Gastrocnemius medialis (tissue), 4 donors: ENCODE results near the gene MOB3B. TPM values are rescaled to one million over a fixed set of nuclear protein-coding genes. Genes with fewer than 3 reads are reported as not detected.
A peak's percentile ranks its signal among the peaks of the same experiment; 100 is the strongest.

Experiments used
- ATAC-seq, 2 donors: fragments of 150-250 bp; one replicate each; pipeline ENCODE4 v1.9.1; 2016
- DNase-seq, 2 donors: peaks; one replicate each; pipeline ENCODE4 v3.0.0-alpha.2; 2019
- H3K27ac ChIP-seq, 4 donors: fragments of 200-600 bp; sonication (generic); 1 replicate in 1 of 4; 2 replicates in 3 of 4; pipeline ENCODE4 v1.5.1; 2016 to 2018; ENCODE audit warnings: mild to moderate bottlenecking in 2 of 4, moderate library complexity in 1 of 4
- H3K27me3 ChIP-seq, 3 donors: fragments of 200-600 bp; sonication (generic) in 2 of 3; 1 replicate in 1 of 3; 2 replicates in 2 of 3; pipeline versions ENCODE4 v1.5.1 to v1.6.0; 2016 to 2019; ENCODE audit warnings: mild to moderate bottlenecking in 1 of 3, moderate library complexity in 1 of 3
- H3K36me3 ChIP-seq, 2 donors: fragments of 200-600 bp; sonication (generic) in 1 of 2; one replicate each; pipeline ENCODE4 v1.5.1; 2017 to 2018
- H3K4me1 ChIP-seq, 2 donors: fragments of 200-600 bp; sonication (generic) in 1 of 2; one replicate each; pipeline ENCODE4 v1.5.1; 2016 to 2017; ENCODE audit warnings: mild to moderate bottlenecking in 2 of 2
- H3K4me3 ChIP-seq, 4 donors: fragments of 200-600 bp; sonication (generic) in 3 of 4; 1 replicate in 1 of 4; 2 replicates in 3 of 4; pipeline ENCODE4 v1.5.1; 2016 to 2019; ENCODE audit warnings: mild to moderate bottlenecking in 2 of 4
- H3K9me3 ChIP-seq, 3 donors: fragments of 200-600 bp; sonication (generic) in 2 of 3; 1 replicate in 1 of 3; 2 replicates in 2 of 3; pipeline ENCODE4 v1.5.1; 2016 to 2019
- CTCF ChIP-seq, 5 experiments: fragments of 450-650 bp in 3 of 5; fragments of 200-600 bp in 2 of 5; sonication (generic) in 2 of 5; IDR thresholded peaks in 4 of 5; conservative IDR thresholded peaks in 1 of 5; 1 replicate in 4 of 5; 2 replicates in 1 of 5; pipeline ENCODE4 v1.5.1; 2016 to 2019; ENCODE audit warnings: antibody characterized with exemption in 5 of 5, mild to moderate bottlenecking in 3 of 5, moderate library complexity in 3 of 5
- POLR2A ChIP-seq, 2 donors: fragments of 450-650 bp; IDR thresholded peaks; one replicate each; pipeline ENCODE4 v1.6.1; 2017; ENCODE audit warnings: antibody characterized with exemption in 2 of 2, mild to moderate bottlenecking in 2 of 2, moderate library complexity in 2 of 2
- in situ Hi-C, 4 donors: fragments of 200-750 bp; cut with MboI; loops; one replicate each; pipeline versions ENCODE4 v1.15.0 to v1.8.0; 2017; ENCODE audit warnings: low sequenced_read_pairs in 4 of 4
- intact Hi-C: fragments of 100-400 bp; cut with DNase I; formaldehyde crosslinking; loops from one replicate; pipeline ENCODE4 v1.15.1; 2023; ENCODE audit warnings: low total_unique reads
- total RNA-seq, 4 donors: library from RNA; depleted of rRNA; stranded (reverse); fragments of >200 nt; gene quantifications; one replicate each; pipeline versions ENCODE4 v1.1.0 to v1.2.3, GENCODE V29; 2016

Gene MOB3B
- total RNA-seq, 4 donors from 2014 or later = 3.4 to 16.3 (median 12.7) TPM

- peaks cover 25 to 30% of the 10 kb centered on the region in 2 donors for H3K4me1 ChIP-seq
- no peak for ATAC-seq
- H3K27ac ChIP-seq = no peak overlapping the region
- H3K4me3 ChIP-seq = no peak overlapping the region
- in situ Hi-C loops (loop anchor here in 1 of 4 donors (10.0 kb wide), 1 partner anchor 50 kb away; no protein-coding TSS in a partner anchor), intact Hi-C loops (loop anchor here (10.0 kb wide), 1 partner anchor 140 kb away; no protein-coding TSS in a partner anchor)
- H3K36me3 ChIP-seq = no peaks in the 10 kb centered on the region
- H3K27me3 ChIP-seq = no peaks in the 10 kb centered on the region
- no peaks in the 10 kb centered on the region for H3K9me3 ChIP-seq
- no peak for DNase-seq
- TF ChIP-seq CTCF (IDR thresholded peaks at IDR 0.05 in 4 of 5, conservative IDR thresholded peaks at IDR 0.05 in 1 of 5) = no peak
- TF ChIP-seq POLR2A (IDR thresholded peaks at IDR 0.05) = no peak
These were observed 54.5 kb downstream of the MOB3B start for GRCh38 chr9:27475057-27475595.

GRCh38 chr9:27474305-27474704, 55.3 kb downstream of the MOB3B start:
- Histone ChIP-seq H3K4me1 (peaks cover 25 to 30% of the 10 kb centered on the region in 2 donors), H3K36me3 (no peaks in the 10 kb centered on the region), H3K27ac (no peak overlapping the region), H3K27me3 (no peaks in the 10 kb centered on the region), H3K4me3 (no peak overlapping the region), H3K9me3 (no peaks in the 10 kb centered on the region)
- no peak for DNase-seq
- no peak for ATAC-seq
- intact Hi-C loops (loop anchor here (5.0 to 10.0 kb wide), 2 partner anchors 98 to 140 kb away; partner anchors contain the start of gene C9orf72), in situ Hi-C loops (loop anchor here in 2 of 4 donors (10.0 to 25.0 kb wide), 2 partner anchors 50 to 88 kb away; partner anchors contain the start of gene C9orf72 (in 1 of the 2))
- TF ChIP-seq CTCF (IDR thresholded peaks at IDR 0.05 in 4 of 5, conservative IDR thresholded peaks at IDR 0.05 in 1 of 5) (no peak), POLR2A (IDR thresholded peaks at IDR 0.05) (no peak)

GRCh38 chr9:27473111-27473529, 56.5 kb downstream of the MOB3B start:
- no peaks in the 10 kb centered on the region for H3K27me3 ChIP-seq
- peaks cover 25 to 30% of the 10 kb centered on the region in 2 donors for H3K4me1 ChIP-seq
- H3K27ac ChIP-seq = peak overlapping the region; percentile 19 to 59 (median 52)
- ATAC-seq (peak; percentile 80 to 91), DNase-seq (peak; percentile 50 to 72)
- in situ Hi-C loops = loop anchor here in 2 of 4 donors (10.0 to 25.0 kb wide), 2 partner anchors 48 to 89 kb away; partner anchors contain the start of gene C9orf72 (in 1 of the 2)
- no peak for TF ChIP-seq POLR2A (IDR thresholded peaks at IDR 0.05)
- no peak for TF ChIP-seq CTCF (IDR thresholded peaks at IDR 0.05 in 4 of 5, conservative IDR thresholded peaks at IDR 0.05 in 1 of 5)
- H3K36me3 ChIP-seq = no peaks in the 10 kb centered on the region
- intact Hi-C loops = loop anchor here (2.0 to 10.0 kb wide), 3 partner anchors 56 to 138 kb away; partner anchors contain the start of genes C9orf72 and MOB3B
- H3K4me3 ChIP-seq = no peak overlapping the region
- H3K9me3 ChIP-seq = no peaks in the 10 kb centered on the region

GRCh38 chr9:27472195-27472594, 57.4 kb downstream of the MOB3B start:
- intact Hi-C loops = loop anchor here (2.0 to 10.0 kb wide), 3 partner anchors 57 to 137 kb away; partner anchors contain the start of genes C9orf72 and MOB3B
- Histone ChIP-seq H3K4me3 (no peak overlapping the region), H3K36me3 (no peaks in the 10 kb centered on the region), H3K27me3 (no peaks in the 10 kb centered on the region), H3K9me3 (no peaks in the 10 kb centered on the region), H3K4me1 (peaks cover 25 to 30% of the 10 kb centered on the region in 2 donors), H3K27ac (peak overlapping the region in 2 of 4 donors; percentile 19 to 54)
- peak; percentile 31 to 42 for ATAC-seq
- peak in 1 of 2 donors; percentile 37 for DNase-seq
- TF ChIP-seq CTCF (IDR thresholded peaks at IDR 0.05 in 4 of 5, conservative IDR thresholded peaks at IDR 0.05 in 1 of 5) = no peak
- in situ Hi-C loops = loop anchor here in 2 of 4 donors (10.0 to 25.0 kb wide), 2 partner anchors 47 to 90 kb away; partner anchors contain the start of gene C9orf72 (in 1 of the 2)
